GM23338 (cell line): ENCODE measurements around the gene IST1. TPM values are rescaled to one million over a fixed set of nuclear protein-coding genes. Genes with fewer than 3 reads are reported as not detected.

Experiments used
- ATAC-seq: fragments of 200-7000 bp; cut with Tn5 transposase; 3 replicates; pipeline ENCODE4 v1.9.1; 2020
- DNase-seq: peaks from one replicate; pipeline ENCODE4 v3.0.0-alpha.2; 2015; ENCODE audit warnings: low spot score
- H2AFZ ChIP-seq: fragments of 200-600 bp; sonication (generic); 2 replicates; pipeline ENCODE4 v1.8.0; 2016; ENCODE audit warnings: antibody characterized with exemption, mild to moderate bottlenecking, moderate library complexity
- H3F3A ChIP-seq: fragments of 200-600 bp; sonication (generic); replicated peaks from 2 replicates; pipeline ENCODE4 v1.8.0; 2017; ENCODE audit warnings: antibody characterized with exemption, mixed run types, low read depth
- H3K27ac ChIP-seq: fragments of 200-600 bp; sonication (generic); 2 replicates; pipeline ENCODE4 v1.6.1; 2016; ENCODE audit warnings: low read depth
- H3K27me3 ChIP-seq: fragments of 200-600 bp; sonication (generic); 2 replicates; pipeline ENCODE4 v1.8.0; 2016; ENCODE audit warnings: mild to moderate bottlenecking, mixed run types, moderate library complexity; ENCODE audit not compliant: insufficient read depth
- H3K36me3 ChIP-seq: fragments of 200-600 bp; sonication (generic); 2 replicates; pipeline ENCODE4 v1.8.0; 2016; ENCODE audit warnings: mild to moderate bottlenecking; ENCODE audit not compliant: insufficient read depth
- H3K4me1 ChIP-seq: fragments of 200-600 bp; sonication (generic); 2 replicates; pipeline ENCODE4 v1.8.0; 2016; ENCODE audit warnings: mild to moderate bottlenecking, moderate library complexity; ENCODE audit not compliant: insufficient read depth
- H3K4me2 ChIP-seq: fragments of 200-600 bp; sonication (generic); 2 replicates; pipeline ENCODE4 v1.7.1; 2017; ENCODE audit warnings: mixed run types
- H3K4me3 ChIP-seq: fragments of 200-600 bp; sonication (generic); 2 replicates; pipeline ENCODE4 v1.6.1; 2016; ENCODE audit warnings: mixed run types
- H3K79me2 ChIP-seq: fragments of 200-600 bp; sonication (generic); replicated peaks from 2 replicates; pipeline ENCODE4 v1.8.0; 2017; ENCODE audit warnings: mild to moderate bottlenecking; ENCODE audit not compliant: insufficient read depth
- H3K9me2 ChIP-seq: fragments of 200-600 bp; sonication (generic); 2 replicates; pipeline ENCODE4 v1.8.0; 2017; ENCODE audit not compliant: insufficient read depth
- H4K20me1 ChIP-seq: fragments of 200-600 bp; sonication (generic); replicated peaks from 2 replicates; pipeline ENCODE4 v1.8.0; 2017; ENCODE audit warnings: mild to moderate bottlenecking; ENCODE audit not compliant: insufficient read depth
- H3K27ac Mint-ChIP-seq: 2 replicates; pipeline ENCODE4 v1.8.0; 2020; ENCODE audit warnings: inconsistent platforms, mild to moderate bottlenecking, moderate library complexity, mixed read lengths
- H3K27me3 Mint-ChIP-seq: 3 replicates; pipeline ENCODE4 v1.8.0; 2022; ENCODE audit warnings: low read depth, mild to moderate bottlenecking, moderate library complexity, mixed read lengths, inconsistent platforms; ENCODE audit not compliant: insufficient read depth, poor library complexity
- H3K36me3 Mint-ChIP-seq: 3 replicates; pipeline ENCODE4 v1.8.0; 2021; ENCODE audit warnings: low read depth, mild to moderate bottlenecking, inconsistent platforms, moderate library complexity, mixed read lengths
- H3K4me1 Mint-ChIP-seq: 3 replicates; pipeline ENCODE4 v1.8.0; 2020; ENCODE audit warnings: mild to moderate bottlenecking, inconsistent platforms, mixed read lengths
- H3K4me3 Mint-ChIP-seq: 3 replicates; pipeline ENCODE4 v1.8.0; 2021; ENCODE audit warnings: moderate library complexity, mild to moderate bottlenecking, inconsistent platforms, mixed read lengths
- H3K9me3 Mint-ChIP-seq: 3 replicates; pipeline ENCODE4 v1.8.0; 2020; ENCODE audit warnings: moderate library complexity, mild to moderate bottlenecking, inconsistent platforms, mixed read lengths
- EZH2 ChIP-seq: fragments of 200-600 bp; sonication (generic); IDR thresholded peaks from one replicate; pipeline ENCODE4 v1.8.0; 2017; ENCODE audit warnings: antibody characterized with exemption, mild to moderate bottlenecking, low read depth; ENCODE audit not compliant: unreplicated experiment
- JUNB ChIP-seq: IDR thresholded peaks from one replicate; pipeline ENCODE4 v1.6.1; 2016; ENCODE audit warnings: antibody characterized with exemption; ENCODE audit not compliant: unreplicated experiment
- ZNF331 ChIP-seq: fragments of 250-450 bp; sonication (Bioruptor Pico); IDR thresholded peaks from 2 replicates; pipeline ENCODE4 v1.5.0; 2020; ENCODE audit warnings: low read depth, mild to moderate bottlenecking, moderate library complexity
- polyA plus RNA-seq: library from polyadenylated mRNA; unstranded; fragments of >200 nt; fragmentation: Nextera tagmentation; extraction: Ambion mirVana; gene quantifications from 2 replicates; pipeline ENCODE4 v1.2.1, GENCODE V29; 2016
- total RNA-seq: library from RNA; depleted of rRNA; stranded (reverse); fragments of >200 nt; shearing (Covaris generic); gene quantifications from 2 replicates; pipeline ENCODE4 v1.2.3, GENCODE V29; 2014
- TF ChIP-seq, protein P1 (sequence below): fragments of 250-450 bp; sonication (Bioruptor Pico); IDR thresholded peaks from 2 replicates; pipeline ENCODE4 v1.5.0; 2020; ENCODE audit warnings: mild to moderate bottlenecking, moderate library complexity
- TF ChIP-seq, protein P2 (sequence below): IDR thresholded peaks from 2 replicates; pipeline ENCODE4 v1.6.1; 2016; ENCODE audit warnings: antibody characterized with exemption

The IST1 gene
- total and polyA plus RNA-seq, 2 experiments from 2014 or later, result 108 to 234 TPM

DNA sequence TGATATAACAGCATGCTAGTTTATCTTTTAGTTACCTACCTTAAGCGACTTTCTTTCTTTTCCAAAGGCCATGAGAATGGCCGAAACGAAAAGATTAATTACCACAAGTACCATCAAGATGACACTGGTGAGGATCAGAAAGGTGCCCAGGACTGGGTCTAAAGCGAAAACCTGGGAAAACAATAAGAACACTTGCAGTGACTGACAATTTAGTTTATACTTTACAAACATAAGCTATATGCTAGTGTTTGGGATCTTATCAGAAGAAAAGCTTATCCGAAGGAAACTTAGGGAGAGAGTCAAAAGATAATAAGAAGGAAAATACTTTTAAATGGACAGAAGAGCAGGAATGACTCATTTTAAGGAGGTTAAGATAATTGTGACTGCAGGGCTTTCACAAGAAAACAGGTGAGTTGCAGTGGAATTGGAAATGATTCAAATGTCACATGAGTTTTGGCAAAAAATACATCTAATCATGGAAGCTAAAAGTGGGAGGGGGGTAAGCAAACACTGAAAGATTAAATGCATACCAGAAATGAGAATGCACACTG, 34.8 kb downstream of the IST1 start (continued):
- TF ChIP-seq, protein P1, sequence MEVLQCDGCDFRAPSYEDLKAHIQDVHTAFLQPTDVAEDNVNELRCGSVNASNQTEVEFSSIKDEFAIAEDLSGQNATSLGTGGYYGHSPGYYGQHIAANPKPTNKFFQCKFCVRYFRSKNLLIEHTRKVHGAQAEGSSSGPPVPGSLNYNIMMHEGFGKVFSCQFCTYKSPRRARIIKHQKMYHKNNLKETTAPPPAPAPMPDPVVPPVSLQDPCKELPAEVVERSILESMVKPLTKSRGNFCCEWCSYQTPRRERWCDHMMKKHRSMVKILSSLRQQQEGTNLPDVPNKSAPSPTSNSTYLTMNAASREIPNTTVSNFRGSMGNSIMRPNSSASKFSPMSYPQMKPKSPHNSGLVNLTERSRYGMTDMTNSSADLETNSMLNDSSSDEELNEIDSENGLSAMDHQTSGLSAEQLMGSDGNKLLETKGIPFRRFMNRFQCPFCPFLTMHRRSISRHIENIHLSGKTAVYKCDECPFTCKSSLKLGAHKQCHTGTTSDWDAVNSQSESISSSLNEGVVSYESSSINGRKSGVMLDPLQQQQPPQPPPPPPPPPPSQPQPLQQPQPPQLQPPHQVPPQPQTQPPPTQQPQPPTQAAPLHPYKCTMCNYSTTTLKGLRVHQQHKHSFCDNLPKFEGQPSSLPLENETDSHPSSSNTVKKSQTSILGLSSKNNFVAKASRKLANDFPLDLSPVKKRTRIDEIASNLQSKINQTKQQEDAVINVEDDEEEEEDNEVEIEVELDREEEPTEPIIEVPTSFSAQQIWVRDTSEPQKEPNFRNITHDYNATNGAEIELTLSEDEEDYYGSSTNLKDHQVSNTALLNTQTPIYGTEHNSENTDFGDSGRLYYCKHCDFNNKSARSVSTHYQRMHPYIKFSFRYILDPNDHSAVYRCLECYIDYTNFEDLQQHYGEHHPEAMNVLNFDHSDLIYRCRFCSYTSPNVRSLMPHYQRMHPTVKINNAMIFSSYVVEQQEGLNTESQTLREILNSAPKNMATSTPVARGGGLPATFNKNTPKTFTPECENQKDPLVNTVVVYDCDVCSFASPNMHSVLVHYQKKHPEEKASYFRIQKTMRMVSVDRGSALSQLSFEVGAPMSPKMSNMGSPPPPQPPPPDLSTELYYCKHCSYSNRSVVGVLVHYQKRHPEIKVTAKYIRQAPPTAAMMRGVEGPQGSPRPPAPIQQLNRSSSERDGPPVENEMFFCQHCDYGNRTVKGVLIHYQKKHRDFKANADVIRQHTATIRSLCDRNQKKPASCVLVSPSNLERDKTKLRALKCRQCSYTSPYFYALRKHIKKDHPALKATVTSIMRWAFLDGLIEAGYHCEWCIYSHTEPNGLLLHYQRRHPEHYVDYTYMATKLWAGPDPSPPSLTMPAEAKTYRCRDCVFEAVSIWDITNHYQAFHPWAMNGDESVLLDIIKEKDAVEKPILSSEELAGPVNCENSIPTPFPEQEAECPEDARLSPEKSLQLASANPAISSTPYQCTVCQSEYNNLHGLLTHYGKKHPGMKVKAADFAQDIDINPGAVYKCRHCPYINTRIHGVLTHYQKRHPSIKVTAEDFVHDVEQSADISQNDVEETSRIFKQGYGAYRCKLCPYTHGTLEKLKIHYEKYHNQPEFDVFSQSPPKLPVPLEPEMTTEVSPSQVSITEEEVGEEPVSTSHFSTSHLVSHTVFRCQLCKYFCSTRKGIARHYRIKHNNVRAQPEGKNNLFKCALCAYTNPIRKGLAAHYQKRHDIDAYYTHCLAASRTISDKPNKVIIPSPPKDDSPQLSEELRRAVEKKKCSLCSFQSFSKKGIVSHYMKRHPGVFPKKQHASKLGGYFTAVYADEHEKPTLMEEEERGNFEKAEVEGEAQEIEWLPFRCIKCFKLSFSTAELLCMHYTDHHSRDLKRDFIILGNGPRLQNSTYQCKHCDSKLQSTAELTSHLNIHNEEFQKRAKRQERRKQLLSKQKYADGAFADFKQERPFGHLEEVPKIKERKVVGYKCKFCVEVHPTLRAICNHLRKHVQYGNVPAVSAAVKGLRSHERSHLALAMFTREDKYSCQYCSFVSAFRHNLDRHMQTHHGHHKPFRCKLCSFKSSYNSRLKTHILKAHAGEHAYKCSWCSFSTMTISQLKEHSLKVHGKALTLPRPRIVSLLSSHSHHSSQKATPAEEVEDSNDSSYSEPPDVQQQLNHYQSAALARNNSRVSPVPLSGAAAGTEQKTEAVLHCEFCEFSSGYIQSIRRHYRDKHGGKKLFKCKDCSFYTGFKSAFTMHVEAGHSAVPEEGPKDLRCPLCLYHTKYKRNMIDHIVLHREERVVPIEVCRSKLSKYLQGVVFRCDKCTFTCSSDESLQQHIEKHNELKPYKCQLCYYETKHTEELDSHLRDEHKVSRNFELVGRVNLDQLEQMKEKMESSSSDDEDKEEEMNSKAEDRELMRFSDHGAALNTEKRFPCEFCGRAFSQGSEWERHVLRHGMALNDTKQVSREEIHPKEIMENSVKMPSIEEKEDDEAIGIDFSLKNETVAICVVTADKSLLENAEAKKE (CRISPR knock-in tag), result no peak
- TF ChIP-seq EZH2 (no peak), JUNB (no peak)
- TF ChIP-seq, protein P2, sequence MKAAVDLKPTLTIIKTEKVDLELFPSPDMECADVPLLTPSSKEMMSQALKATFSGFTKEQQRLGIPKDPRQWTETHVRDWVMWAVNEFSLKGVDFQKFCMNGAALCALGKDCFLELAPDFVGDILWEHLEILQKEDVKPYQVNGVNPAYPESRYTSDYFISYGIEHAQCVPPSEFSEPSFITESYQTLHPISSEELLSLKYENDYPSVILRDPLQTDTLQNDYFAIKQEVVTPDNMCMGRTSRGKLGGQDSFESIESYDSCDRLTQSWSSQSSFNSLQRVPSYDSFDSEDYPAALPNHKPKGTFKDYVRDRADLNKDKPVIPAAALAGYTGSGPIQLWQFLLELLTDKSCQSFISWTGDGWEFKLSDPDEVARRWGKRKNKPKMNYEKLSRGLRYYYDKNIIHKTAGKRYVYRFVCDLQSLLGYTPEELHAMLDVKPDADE, result no peak

DNA sequence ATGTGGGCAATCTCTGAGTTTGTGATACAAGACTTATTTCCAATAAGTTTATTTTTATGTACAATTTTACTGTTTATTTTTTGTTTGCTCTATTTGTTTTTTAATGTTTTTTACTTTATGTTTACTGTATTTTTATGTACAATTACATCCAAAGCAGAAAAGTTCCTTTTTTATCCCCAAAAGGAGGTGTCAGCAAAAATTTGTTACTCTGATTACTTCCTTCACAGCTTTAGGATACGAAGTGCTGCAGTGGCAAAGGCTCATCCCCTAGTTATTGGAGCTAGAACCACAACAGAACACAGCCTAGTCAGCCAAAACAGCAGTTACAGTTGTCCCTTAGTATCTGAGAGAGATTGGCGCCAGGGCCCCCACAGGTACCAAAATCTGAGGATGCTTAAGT, 35.7 kb downstream of the IST1 start:
- ATAC-seq, result no peak
- peaks cover 41% of the 10 kb centered on the region for H3K79me2 ChIP-seq
- H3K36me3 Mint-ChIP-seq, result peaks cover 42% of the 10 kb centered on the region
- no peak overlapping the region for H3K4me3 ChIP-seq
- H4K20me1 ChIP-seq, result peaks cover 39% of the 10 kb centered on the region
- TF ChIP-seq ZNF331, result no peak
- TF ChIP-seq, protein P1 (CRISPR knock-in tag), result no peak
- no peak for TF ChIP-seq EZH2
- no peaks in the 10 kb centered on the region for H3K4me1 ChIP-seq
- H3K36me3 ChIP-seq, result peaks cover 29% of the 10 kb centered on the region
- no peaks in the 10 kb centered on the region for H3K9me2 ChIP-seq
- H3K4me2 ChIP-seq, result no peak overlapping the region
- H2AFZ ChIP-seq, result no peak overlapping the region
- DNase-seq, result no peak
- no peaks in the 10 kb centered on the region for H3K4me1 Mint-ChIP-seq
- no peak overlapping the region for H3K4me3 Mint-ChIP-seq
- H3K27me3 Mint-ChIP-seq, result peaks cover 3% of the 10 kb centered on the region
- peaks cover 5% of the 10 kb centered on the region; the same call in 1 of the 2 replicates for H3F3A ChIP-seq
- no peak overlapping the region for H3K27ac Mint-ChIP-seq
- no peaks in the 10 kb centered on the region for H3K27me3 ChIP-seq
- H3K27ac ChIP-seq, result no peak overlapping the region
- H3K9me3 Mint-ChIP-seq, result no peaks in the 10 kb centered on the region
